GM23338 (cell line): ENCODE results near the gene EDNRB.

Experiments
- CREB1 ChIP-seq: fragments of 250-450 bp; sonication (Bioruptor Pico); IDR thresholded peaks from 2 replicates; pipeline ENCODE4 v1.5.0; 2020; ENCODE audit warnings: low read depth, mild to moderate bottlenecking, moderate library complexity
- EZH2 ChIP-seq: fragments of 200-600 bp; sonication (generic); IDR thresholded peaks from one replicate; pipeline ENCODE4 v1.8.0; 2017; ENCODE audit warnings: antibody characterized with exemption, mild to moderate bottlenecking, low read depth; ENCODE audit not compliant: unreplicated experiment
- EZH2phosphoT487 ChIP-seq: fragments of 200-600 bp; sonication (generic); IDR thresholded peaks from one replicate; pipeline ENCODE4 v1.8.1; 2018; ENCODE audit warnings: antibody characterized with exemption; ENCODE audit not compliant: unreplicated experiment
- JUNB ChIP-seq: IDR thresholded peaks from one replicate; pipeline ENCODE4 v1.6.1; 2016; ENCODE audit warnings: antibody characterized with exemption; ENCODE audit not compliant: unreplicated experiment
- NANOG ChIP-seq: IDR thresholded peaks from 2 replicates; pipeline ENCODE4 v1.6.1; 2016; ENCODE audit warnings: antibody characterized with exemption, borderline replicate concordance
- POLR2AphosphoS5 ChIP-seq: IDR thresholded peaks from 2 replicates; pipeline ENCODE4 v1.6.1; 2016; ENCODE audit warnings: antibody characterized with exemption, low read depth
- REST ChIP-seq: IDR thresholded peaks from one replicate; pipeline ENCODE4 v1.6.1; 2018; ENCODE audit warnings: antibody characterized with exemption; ENCODE audit not compliant: unreplicated experiment
- STAT1 ChIP-seq: IDR thresholded peaks from one replicate; pipeline ENCODE4 v1.6.1; 2016; ENCODE audit warnings: antibody characterized with exemption; ENCODE audit not compliant: unreplicated experiment
- ZNF114 ChIP-seq: fragments of 250-450 bp; sonication (Bioruptor Pico); IDR thresholded peaks from 2 replicates; pipeline ENCODE4 v1.5.0; 2020; ENCODE audit warnings: mild to moderate bottlenecking, moderate library complexity
- TF ChIP-seq, protein P1 (sequence below), 2 experiments: fragments of 200-600 bp in 1 of 2; sonication (generic) in 1 of 2; conservative IDR thresholded peaks; 2 replicates each; pipeline versions ENCODE4 v1.5.1 to v1.6.1; 2016 to 2017; ENCODE audit warnings: antibody characterized with exemption in 2 of 2, low read depth in 2 of 2, mild to moderate bottlenecking in 2 of 2, moderate library complexity in 1 of 2

DNA sequence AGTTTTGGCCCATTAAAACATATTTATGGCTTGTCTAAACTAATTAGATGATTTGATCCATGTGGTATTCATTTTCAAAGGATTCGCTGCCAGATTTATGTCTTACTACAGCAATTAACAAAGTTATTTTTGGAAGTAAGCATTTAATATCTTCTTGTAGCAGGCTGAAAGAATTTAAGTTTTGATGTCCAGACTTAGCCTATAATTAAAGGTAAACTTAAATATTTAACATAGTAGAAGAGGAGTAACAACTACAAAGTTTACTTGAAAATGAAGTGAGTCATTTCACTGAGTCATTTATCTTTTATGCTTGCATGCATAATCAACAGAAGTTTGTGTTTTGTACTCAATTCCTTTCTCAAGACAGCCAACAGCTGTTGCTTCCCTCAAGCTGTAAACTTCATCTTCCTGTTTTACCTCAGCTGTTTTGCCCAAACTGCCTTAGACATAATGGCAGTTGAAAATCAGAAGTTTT lies 58.1 kb downstream of the EDNRB start:
- no peak for TF ChIP-seq POLR2AphosphoS5
- TF ChIP-seq, protein P1, sequence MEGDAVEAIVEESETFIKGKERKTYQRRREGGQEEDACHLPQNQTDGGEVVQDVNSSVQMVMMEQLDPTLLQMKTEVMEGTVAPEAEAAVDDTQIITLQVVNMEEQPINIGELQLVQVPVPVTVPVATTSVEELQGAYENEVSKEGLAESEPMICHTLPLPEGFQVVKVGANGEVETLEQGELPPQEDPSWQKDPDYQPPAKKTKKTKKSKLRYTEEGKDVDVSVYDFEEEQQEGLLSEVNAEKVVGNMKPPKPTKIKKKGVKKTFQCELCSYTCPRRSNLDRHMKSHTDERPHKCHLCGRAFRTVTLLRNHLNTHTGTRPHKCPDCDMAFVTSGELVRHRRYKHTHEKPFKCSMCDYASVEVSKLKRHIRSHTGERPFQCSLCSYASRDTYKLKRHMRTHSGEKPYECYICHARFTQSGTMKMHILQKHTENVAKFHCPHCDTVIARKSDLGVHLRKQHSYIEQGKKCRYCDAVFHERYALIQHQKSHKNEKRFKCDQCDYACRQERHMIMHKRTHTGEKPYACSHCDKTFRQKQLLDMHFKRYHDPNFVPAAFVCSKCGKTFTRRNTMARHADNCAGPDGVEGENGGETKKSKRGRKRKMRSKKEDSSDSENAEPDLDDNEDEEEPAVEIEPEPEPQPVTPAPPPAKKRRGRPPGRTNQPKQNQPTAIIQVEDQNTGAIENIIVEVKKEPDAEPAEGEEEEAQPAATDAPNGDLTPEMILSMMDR (conservative IDR thresholded peaks at IDR 0.05; ENCODE audit: low read depth in 2 of 2): no peak
- no peak for TF ChIP-seq EZH2
- TF ChIP-seq REST: no peak
- TF ChIP-seq EZH2phosphoT487: no peak
- TF ChIP-seq JUNB: no peak
- no peak for TF ChIP-seq STAT1
- TF ChIP-seq CREB1 (CRISPR knock-in tag): no peak
- TF ChIP-seq NANOG: no peak
- no peak for TF ChIP-seq ZNF114 (CRISPR knock-in tag)
